Muscle of back (tissue), 11 donors: ENCODE results near the gene CACNB2. TPM values are rescaled to one million over a fixed set of nuclear protein-coding genes. Genes with fewer than 3 reads are reported as not detected.

Experiments
- DNase-seq, 3 donors: peaks; one replicate each; pipeline versions ENCODE4 v3.0.0 to v3.0.0-alpha.2; 2013
- polyA plus RNA-seq, 10 donors: library from polyadenylated mRNA; unstranded; fragments of 120-200 nt; gene quantifications; one replicate each; pipeline ENCODE4 v1.2.1, GENCODE V29; 2013; ENCODE audit not compliant: insufficient read length in 10 of 10

CACNB2 gene
- polyA plus RNA-seq, 10 donors, result 1.0 to 2.2 (median 1.4) TPM

DNA sequence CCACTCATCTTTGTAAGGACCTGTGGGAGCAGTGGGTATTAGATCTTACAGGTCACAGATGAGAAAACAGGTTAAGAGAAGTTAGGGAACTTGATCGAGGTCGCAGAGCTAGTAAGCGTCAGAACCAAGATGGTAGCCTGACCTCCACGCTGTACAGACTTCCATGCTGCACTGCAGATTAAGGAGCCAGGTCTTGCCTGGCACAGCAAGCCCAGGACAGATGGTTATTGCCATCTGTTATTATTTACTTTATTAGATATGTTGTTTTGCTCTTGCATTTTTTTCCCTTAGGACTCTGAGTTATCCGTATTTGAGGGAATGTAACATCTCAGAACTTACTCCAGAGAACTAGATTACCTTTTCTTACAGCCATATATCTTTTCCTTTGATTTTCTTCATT, 363.9 kb downstream of the CACNB2 start:
- DNase-seq, result no peak

DNA sequence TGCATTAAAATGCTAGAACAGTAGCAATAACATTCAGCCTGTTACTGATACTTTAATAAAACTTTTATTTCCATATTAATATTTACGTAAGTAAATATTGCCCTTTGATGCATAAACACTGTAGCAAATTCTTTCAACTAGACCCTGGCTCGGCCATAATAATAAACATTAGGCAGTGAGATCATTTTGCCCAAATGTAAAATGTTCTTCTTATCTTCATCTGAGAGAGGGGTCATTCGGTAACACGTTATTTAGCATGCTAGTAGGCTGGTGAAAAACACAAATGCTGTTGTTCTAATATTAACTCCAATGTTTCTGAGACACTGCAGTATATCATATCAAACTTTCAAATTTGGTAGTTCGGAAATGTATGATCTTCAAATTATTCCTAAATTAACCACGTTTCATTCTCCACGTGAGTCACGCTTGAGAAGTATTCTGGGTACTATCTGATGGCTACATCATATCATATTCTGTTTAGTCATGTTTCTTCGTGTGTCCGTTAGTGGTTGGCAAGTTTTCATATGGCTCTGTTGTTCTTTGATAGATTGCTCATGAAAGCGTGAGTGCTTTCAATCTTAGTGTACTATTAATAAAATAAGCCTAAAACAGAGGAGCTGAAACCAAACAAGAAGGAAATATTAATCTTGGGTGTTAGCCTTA, 365.4 kb downstream of the CACNB2 start:
- DNase-seq, result no peak

DNA sequence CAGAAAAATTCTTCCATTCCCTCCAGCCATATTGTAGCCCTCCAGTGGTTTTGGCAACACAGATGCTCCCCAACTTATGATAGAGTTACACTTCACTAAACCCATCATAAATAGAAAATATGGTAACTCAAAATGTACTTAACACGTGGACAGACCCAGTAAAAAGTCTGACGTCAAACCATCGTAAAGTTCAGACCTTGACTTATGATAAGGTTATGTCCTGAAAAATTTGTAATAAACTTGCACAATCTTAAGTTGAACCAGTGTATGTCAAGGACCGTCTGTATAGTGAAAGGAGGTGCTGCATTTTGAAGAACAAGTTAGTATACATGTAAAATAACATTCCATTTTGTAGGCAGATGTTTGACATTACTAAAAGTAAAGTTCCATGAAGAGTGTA, 368.4 kb downstream of the CACNB2 start:
- DNase-seq, result no peak

DNA sequence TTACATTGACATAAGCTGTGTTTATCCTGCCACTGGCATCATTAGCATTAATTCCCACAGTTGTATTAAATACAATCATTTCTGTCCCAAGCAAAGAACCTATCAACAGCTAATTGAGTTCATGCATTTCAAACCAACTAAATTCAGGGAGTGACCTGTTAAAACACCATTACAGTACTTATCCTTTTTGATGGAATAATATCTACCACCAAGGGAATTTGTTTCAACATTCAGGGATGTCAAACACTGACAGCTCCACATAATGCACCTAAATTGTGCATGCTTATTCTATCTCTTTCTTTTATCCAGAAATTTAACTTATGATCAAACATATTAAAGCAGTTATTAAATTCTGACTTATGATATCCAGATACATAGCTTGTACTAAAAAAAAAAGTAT, 374.3 kb downstream of the CACNB2 start:
- DNase-seq, result no peak

DNA sequence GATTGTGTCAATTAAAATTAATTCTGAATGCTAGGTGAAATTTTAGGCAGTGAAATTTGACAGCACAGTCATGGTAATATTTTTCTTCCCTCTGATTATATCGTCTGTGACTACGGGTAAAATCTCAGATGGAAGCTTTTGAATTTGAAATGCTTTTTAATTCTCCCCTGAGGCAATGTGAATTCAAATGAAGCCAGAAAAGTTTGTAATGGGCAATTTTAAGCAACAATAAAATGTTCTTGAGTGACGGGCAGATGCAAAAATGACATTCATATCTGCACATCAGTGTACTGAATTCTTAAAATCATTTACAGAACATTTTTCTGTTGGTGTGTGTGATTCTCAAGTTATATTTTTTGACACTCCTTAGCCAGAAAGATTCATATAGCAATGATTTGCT, 376.6 kb downstream of the CACNB2 start:
- DNase-seq, result no peak

DNA sequence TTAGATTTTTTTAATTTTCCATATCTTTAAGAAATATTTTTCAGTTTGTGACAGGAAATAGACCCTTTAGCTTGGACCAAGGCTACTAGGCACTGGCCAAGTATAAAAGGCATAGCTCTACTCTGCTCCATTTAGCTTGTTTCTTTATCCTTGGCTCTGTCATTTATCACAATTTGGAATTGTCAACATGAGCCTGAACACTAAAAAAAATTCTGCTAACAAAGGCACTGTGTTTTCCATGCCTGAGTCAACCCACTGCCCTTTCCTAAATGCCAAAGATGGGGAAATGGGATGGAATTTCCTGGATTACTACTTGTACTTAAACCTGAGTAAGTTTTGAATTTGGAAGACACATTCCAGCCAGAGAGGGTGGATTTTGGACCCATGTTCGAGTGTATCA, 382.8 kb downstream of the CACNB2 start:
- DNase-seq, result no peak

DNA sequence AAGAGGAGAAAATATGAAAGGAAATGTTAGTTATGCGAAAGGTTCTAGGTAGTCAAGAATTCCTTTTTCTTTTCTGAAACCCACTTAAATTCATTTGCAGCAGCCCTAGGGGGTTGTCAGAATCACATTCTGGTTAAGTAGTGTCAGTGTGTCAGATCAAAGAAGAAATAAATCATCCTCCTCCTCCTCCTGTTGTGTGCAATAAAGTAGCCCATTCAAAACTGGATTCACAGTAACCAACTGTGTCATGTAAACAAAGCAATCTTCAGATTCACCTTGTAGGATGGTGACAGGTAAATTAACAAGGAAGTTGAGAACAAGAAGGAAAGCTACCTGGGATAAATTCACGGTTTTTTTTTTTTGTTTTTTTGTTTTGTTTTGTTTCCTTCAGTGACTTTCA, 383.6 kb downstream of the CACNB2 start:
- no peak for DNase-seq

DNA sequence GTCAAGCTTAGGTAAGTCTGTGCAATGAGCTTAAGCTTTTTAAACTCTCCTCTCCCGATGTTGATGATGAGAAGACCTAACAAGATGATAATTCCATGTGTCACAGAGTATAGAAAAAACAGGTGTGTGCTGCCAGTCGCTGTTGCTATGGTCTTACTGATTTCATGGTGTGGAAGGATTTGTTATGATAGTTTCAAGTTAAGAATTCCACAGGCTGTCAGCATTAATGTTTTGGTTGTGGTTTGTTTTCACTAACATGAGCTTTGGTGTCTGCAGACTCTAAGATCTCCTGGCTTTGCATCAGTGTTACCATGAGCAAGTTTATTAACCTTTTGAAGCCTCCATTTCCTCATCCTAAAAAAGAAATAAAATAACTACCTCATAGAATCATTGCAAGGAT, 387.5 kb downstream of the CACNB2 start:
- DNase-seq, result peak in 2 of 3 donors; percentile 11 to 15

DNA sequence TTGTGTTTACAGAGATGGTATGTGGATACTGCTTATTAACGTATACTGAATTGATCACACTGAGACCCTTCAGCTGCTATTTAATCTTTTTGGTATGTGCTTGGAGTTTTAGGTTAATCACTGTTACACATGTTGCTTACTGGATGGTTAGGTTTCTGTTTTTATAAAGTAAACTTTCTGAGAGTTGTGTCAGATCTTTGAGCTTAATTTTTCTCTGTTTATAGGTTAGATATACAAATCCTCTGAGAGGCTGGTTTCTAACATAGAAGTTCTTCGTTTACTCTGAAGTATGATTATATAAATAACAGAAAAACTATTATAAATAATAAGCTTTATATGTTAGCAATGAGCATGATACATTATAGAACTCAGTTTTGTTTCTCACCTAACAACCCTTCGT, 388.1 kb downstream of the CACNB2 start:
- DNase-seq, result no peak

DNA sequence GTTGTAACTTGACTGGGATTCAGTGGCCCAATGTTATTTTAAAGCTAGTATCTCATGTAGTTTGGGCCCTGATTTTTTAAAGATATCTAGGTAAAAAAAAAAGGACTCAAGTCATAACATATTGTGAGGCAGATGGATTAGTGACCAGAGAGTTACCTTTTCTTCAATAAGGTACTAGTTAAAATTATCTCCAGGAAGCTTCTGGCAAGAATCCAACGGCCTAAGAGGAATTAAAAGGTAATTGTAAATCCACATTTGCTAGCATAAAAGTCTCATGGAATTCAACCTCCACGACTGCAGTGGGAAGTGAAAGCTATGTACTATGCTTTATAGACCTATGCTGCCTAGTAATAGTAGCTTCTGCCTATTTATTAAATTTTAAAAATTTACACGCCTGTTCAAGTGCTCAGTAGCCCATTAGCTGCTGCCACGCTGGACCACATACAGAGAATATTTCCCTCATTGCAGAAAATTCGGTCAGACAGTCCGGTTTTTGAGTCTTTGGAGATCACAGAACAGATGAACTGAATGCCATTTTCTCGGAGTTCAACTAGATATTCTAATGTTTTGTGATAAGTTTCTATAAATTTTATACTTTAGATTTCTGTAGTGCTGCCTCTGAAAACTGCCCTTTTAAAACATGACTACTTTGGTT, 392.8 kb downstream of the CACNB2 start:
- no peak for DNase-seq

DNA sequence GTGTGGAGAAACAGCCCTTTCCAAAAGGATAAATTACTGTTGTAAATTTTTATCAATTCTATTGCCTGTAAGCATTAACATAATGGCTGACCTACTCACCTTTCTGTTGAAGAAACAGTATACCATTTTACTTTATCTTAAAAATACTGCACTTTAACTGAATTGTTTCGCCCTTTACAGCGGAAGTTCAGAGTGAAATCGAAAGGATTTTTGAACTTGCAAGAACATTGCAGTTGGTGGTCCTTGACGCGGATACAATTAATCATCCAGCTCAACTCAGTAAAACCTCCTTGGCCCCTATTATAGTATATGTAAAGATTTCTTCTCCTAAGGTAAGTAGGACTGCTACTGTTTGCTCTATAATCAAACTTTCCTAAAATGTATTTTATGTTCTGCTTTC, 393.7 kb downstream of the CACNB2 start:
- no peak for DNase-seq

DNA sequence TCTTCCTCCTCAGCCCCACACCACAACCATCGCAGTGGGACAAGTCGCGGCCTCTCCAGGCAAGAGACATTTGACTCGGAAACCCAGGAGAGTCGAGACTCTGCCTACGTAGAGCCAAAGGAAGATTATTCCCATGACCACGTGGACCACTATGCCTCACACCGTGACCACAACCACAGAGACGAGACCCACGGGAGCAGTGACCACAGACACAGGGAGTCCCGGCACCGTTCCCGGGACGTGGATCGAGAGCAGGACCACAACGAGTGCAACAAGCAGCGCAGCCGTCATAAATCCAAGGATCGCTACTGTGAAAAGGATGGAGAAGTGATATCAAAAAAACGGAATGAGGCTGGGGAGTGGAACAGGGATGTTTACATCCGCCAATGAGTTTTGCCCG, 399.1 kb downstream of the CACNB2 start:
- no peak for DNase-seq

DNA sequence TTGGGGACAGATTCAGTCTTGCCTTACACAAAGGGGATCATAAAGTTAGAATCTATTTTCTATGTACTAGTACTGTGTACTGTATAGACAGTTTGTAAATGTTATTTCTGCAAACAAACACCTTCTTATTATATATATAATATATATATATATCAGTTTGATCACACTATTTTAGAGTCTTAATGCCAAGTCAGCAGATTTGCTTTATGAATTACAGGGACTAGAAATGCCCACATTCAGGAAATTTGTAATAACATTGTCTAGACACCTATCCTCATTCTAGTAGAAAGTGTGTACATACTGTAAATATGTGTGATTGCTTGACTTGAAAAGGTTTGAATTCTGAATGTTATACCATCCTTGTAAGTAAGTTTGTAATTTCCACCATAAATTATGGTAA, 400.0 kb downstream of the CACNB2 start:
- DNase-seq, result no peak

DNA sequence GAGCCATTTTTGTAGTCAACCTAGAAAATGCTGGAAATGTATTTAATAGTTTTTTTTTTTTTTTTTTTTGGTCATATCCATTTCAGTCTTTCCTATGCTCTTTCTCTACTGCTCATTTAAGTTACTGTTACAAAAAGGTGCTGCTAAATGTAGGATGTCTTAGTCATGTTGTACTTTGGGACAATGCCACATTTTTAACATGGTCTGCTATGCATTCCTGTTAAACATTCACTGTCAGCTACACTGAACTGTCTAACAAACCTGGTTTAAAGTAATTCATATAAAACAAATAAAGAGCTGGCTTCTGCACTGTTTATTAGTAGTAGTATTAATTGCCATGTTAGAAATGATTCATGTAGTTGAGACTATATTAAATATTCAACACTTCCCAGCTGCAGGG, 402.6 kb downstream of the CACNB2 start:
- peak in 1 of 3 donors; percentile 4 for DNase-seq

DNA sequence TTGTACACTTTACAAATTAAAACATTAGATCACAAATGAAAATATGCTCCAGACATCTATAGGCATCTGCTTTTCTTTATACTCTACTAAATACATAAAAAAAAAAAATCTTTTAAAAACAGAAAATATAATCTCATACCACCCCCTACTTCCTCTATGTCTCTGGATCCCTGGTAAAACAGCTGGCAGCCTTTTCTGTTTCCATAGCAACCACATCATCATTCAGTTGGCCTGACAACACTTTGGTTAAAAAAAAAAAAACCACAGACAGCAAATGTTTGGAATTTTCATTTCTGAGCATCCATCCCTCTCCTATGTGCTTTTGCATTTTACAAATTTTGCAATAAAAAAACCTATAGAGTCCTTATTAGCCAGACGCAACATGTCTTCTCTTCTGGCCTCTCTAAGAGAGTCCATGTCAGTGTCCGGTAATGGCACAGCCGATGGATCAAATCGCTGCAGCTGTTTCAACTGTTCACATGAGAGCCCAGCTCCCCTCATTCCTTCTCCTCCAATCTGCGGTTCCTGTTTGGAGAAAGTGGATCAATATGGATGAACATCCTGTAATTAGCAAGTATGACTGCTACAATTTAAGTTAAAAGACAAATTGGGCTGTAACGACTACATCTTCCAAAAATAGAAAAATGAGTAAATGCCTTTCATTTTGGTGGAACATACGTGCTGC, 405.5 kb downstream of the CACNB2 start:
- peak; percentile 9 to 16 (median 11) for DNase-seq

DNA sequence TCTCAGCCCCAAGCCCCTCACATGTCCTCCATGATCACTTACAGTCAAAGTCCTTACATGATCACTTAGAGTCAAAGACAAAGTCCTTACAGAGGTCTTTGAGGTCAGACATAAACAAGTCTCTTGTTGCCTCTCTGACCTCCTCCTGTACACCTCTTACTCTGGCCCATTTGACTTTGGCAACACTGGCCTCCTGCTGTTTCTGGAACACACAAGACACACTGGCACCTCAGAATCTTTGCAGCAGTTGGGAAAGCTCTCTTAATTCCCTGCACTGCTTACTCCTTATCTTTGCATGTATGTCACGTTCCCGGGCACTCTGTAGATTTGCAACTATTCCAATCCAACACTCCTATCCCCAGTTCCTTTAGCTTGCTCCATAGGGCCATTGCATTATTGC, 408.9 kb downstream of the CACNB2 start:
- DNase-seq, result no peak

DNA sequence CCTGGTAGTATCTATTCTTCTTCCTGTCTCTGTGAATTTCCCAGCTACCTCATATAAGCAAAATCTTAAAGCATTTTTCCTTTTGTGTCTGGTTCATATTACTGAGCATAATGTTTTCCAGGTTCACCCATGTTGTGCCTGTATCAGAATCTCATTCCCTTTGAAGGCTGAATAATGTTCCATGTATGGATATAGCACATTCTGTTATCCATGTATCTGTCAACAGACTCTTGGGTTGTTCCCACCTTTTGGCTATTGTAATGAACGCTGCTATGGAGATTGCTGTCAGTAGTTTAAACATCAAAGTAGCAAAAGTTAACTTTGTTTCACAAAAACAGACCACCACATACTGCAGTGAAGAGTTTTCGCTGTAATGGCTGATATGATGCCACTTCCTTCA, 411.2 kb downstream of the CACNB2 start:
- no peak for DNase-seq

DNA sequence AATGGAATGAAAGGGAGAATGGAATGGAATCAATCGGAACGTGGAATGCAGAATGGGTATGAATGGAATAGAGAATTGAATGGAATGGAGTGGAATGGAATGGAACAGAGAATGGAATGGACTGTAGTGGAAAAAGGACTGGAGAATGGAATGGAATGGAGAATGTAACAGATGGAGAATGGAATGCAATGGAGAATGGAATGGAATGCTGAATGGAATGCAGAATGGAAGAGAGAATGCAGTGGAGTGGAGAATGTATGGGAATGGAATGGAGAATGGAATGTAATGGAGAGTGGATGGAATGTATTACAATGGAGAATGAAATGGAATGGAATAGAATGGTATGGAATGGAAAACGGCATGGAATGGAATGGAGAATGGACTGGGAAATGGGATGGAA, 414.3 kb downstream of the CACNB2 start:
- DNase-seq, result no peak

DNA sequence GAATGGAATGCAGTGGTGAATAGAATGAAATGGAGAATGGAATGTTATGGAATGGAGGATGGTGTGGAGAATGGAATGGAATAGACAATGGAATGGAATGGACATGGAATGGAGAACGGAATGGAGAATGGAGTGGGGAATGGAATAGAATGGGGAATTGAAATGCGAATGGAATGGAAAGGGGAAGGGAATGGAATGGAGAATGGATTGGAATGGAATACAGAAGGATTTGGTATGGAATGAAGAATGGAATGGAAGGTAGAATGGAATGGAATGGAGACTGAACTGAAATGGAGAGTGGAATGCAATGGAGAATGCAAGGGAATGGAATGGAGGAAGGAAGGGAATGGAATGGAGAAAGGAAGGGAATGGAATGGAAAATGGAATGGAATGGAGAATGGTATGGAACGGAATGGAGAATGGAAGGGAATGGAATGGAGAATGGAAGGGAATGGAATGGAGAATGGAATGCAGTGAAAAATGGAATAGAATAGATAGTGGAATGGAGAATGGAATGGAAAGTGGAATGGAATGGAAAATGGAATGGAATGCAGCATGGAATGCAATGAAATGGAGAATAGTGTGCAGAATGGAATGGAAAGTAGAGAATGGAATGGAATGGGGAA, 416.4 kb downstream of the CACNB2 start:
- DNase-seq, result no peak

DNA sequence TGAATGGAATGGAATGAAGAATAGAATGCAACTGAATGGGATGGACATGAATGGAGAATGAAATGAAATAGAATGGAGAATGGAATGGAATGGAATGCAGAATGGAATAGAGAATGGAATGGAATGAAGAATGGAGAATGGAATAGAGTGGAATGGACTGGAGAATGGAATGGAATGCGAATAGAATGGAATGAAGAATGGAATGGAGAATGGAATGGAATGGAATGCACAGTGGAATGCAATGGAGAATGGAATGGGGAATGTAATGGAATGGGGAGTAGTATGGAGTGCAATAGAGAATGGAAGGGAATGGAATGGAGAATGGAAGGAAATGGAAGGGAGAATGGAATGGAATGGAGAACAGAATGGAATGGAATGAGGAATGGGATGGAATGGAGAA, 417.7 kb downstream of the CACNB2 start:
- DNase-seq, result no peak

DNA sequence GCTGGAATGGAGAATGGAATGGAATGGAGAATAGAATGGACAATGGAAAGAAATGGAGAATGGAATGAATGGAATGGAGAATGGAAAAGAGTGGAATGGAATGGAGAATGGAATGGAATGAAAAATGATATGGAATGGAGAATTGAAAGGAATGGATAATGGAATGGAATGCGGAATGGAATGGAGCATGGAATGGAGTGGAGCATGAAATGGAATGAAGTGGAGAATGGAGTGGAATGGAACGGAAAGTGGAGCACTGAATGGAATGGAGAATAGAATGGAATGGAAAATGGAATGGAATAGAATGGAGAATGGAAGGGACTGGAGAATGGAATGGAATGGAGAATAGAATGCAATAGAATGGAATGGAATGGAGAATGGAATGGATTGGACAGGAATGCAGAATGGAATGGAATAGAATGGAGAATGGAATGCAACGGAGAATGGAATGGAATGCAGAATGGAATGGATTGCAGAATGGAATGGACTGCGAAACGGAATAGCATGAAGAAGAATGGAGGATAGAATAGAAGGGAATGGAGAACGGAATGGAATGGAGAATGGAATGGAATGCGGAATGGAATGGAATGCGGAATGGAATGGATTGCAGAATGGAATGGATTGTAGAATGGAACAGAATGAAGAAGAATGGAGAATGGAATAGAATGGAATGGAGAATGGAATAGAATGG, 421.8 kb downstream of the CACNB2 start:
- DNase-seq, result no peak

DNA sequence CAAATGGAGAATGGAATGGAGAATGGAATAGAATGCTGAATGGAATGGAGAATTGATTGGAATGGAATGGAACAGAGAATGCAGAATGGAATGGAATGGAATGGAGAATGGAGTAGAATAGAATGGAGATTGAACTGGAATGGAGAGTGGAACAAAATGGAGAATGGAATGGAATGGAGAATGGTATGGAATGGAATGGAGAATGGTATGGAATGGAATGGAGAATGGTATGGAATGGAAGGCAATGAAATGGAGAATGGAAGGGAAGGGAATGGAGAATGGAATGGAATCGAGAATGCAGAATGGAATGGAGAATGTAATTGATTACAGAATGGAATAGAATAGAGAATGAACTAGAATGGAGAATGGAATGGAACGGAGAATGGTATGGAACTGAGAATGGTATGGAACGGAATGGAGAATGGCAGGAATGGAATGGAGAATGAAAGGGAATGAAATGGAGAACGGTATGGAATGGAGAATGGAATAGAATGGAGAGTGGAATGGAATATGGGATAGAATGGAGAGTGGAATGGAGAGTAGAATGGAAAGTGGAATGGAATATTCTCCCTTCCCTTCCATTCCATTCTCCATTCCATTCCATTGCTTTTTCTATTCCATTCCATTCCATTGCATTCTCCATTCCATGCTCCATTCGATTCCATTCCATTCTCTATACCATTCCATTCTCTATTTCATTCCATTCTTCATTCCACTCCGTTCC, 422.9 kb downstream of the CACNB2 start:
- no peak for DNase-seq
